Measurements from ENCODE around the gene GRID1. TPM values are rescaled to one million over a fixed set of nuclear protein-coding genes. Genes with fewer than 3 reads are reported as not detected.

Gene GRID1
- total RNA-seq, 3 donors from 2014 or later = 0.61 to 1.9 (median 0.87) TPM

- no peaks in the 10 kb centered on the region for H3K4me1 ChIP-seq (ENCODE audit: low read depth)
- ATAC-seq (no peak), DNase-seq (no peak)
- intact Hi-C loops (cut with DNase I, micrococcal nuclease) = no loop called here
- no peak for TF ChIP-seq CTCF (IDR thresholded peaks at IDR 0.05)
- no peaks in the 10 kb centered on the region for H3K9me3 ChIP-seq
- no peaks in the 10 kb centered on the region for H3K36me3 ChIP-seq (ENCODE audit: low read depth)
- H3K4me3 ChIP-seq = no peak overlapping the region
Observed at GRCh38 chr10:85602713-85603112, 763.9 kb downstream of the GRID1 start.

DNA sequence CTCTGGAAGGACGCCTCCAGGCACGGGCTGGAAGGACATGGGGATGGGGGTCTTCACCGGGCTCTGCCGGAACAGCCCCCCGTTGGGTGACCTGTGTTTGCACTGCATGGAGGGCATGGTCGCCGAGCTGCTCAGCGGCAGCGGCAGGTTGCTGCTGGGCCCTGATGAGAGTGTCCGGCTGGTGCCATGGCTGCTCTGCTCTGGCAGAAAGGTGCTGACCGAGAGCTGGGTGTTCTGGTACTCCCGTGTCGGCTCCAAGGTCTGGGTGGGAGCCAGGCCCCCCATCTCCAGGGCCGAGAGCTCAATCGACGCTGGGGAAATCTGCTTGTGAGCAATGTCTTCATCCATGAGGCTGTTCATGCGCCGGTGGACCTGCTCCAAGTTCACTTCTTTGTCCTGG lies 764.3 kb downstream of the GRID1 start:
- intact Hi-C loops (cut with DNase I, micrococcal nuclease) = no loop called here
- ATAC-seq (no peak), DNase-seq (no peak)
- Histone ChIP-seq H3K4me1 (ENCODE audit: low read depth) (no peaks in the 10 kb centered on the region), H3K36me3 (ENCODE audit: low read depth) (no peaks in the 10 kb centered on the region), H3K9me3 (no peaks in the 10 kb centered on the region), H3K4me3 (no peak overlapping the region)
- no peak for TF ChIP-seq CTCF (IDR thresholded peaks at IDR 0.05)

DNA sequence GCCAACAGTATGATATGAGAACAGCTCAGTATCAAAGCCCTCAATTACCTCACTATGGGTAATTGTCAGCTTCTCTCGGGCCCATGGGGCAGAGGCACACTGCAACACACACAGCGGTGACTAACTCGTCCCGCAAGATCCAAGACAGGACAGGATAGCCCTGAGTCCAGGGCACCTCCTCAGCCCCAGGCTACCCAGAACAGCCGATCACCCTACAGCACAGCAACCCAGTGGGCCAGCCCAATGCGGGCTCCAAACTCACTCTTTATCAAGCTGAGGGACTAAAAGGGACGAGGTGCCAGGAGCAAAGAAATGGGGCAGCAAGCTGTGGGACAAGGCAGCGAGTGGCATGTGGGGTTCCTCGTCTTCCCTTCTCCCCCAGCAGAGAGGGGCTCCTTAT lies 765.1 kb downstream of the GRID1 start:
- DNase-seq (no peak), ATAC-seq (no peak)
- Histone ChIP-seq H3K9me3 (no peaks in the 10 kb centered on the region), H3K4me1 (ENCODE audit: low read depth) (no peaks in the 10 kb centered on the region), H3K36me3 (ENCODE audit: low read depth) (no peaks in the 10 kb centered on the region), H3K4me3 (no peak overlapping the region)
- no peak for TF ChIP-seq CTCF (IDR thresholded peaks at IDR 0.05)
- intact Hi-C loops (cut with DNase I, micrococcal nuclease) = no loop called here

DNA sequence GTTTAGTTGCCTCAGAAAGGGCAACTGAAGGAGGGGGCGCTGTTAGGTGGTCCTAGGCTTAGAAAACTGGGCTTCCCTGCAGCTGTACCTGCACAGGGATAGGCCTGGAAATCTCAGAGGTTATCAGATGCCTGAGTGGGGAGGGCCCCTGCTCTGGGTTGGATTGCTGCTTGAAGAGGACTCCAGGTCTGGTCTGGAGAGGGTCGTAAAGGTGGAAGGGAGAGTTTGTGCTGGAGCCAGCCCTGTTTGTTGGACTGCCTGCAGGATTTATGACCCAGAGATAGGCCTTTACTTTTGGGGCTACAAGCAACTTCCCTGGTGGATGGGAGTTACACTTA lies 765.9 kb downstream of the GRID1 start:
- Histone ChIP-seq H3K4me1 (ENCODE audit: low read depth) (no peaks in the 10 kb centered on the region), H3K36me3 (ENCODE audit: low read depth) (no peaks in the 10 kb centered on the region), H3K4me3 (no peak overlapping the region), H3K9me3 (no peaks in the 10 kb centered on the region)
- no peak for TF ChIP-seq CTCF (IDR thresholded peaks at IDR 0.05)
- DNase-seq = no peak
- intact Hi-C loops (cut with DNase I, micrococcal nuclease) = no loop called here
- no peak for ATAC-seq

GRCh38 chr10:85600026-85600743 lies 766.4 kb downstream of the GRID1 start:
- intact Hi-C loops (cut with DNase I, micrococcal nuclease) = no loop called here
- no peak for TF ChIP-seq CTCF (IDR thresholded peaks at IDR 0.05)
- DNase-seq (no peak), ATAC-seq (no peak)
- Histone ChIP-seq H3K9me3 (no peaks in the 10 kb centered on the region), H3K4me3 (no peak overlapping the region), H3K36me3 (ENCODE audit: low read depth) (no peaks in the 10 kb centered on the region), H3K4me1 (ENCODE audit: low read depth) (no peaks in the 10 kb centered on the region)

GRCh38 chr10:85599081-85599480 lies 767.5 kb downstream of the GRID1 start:
- H3K4me1 ChIP-seq (ENCODE audit: low read depth) = no peaks in the 10 kb centered on the region
- no peak for ATAC-seq
- no peaks in the 10 kb centered on the region for H3K36me3 ChIP-seq (ENCODE audit: low read depth)
- no peak for DNase-seq
- no peak overlapping the region for H3K4me3 ChIP-seq
- intact Hi-C loops (cut with DNase I, micrococcal nuclease) = no loop called here
- H3K9me3 ChIP-seq = no peaks in the 10 kb centered on the region
- TF ChIP-seq CTCF (IDR thresholded peaks at IDR 0.05) = no peak
